HCT116 (cell line): ENCODE measurements around the gene WDR62. TPM values are rescaled to one million over a fixed set of nuclear protein-coding genes. Genes with fewer than 3 reads are reported as not detected.
A peak's percentile ranks its signal among the peaks of the same experiment; 100 is the strongest.

Source experiments
- ATAC-seq: fragments of 200-7000 bp; cut with Tn5 transposase; 2 replicates; pipeline ENCODE4 v1.9.1; 2020; ENCODE audit warnings: mild to moderate bottlenecking, moderate library complexity
- BruUV-seq: library from RNA; stranded (reverse); fragments of 400-500 nt; replicated peaks from 2 replicates; lab custom pipeline; 2021; lab: Mats Ljungman, UMichigan
- CTCF ChIA-PET: fragments of 300-600 bp; sonication (Branson Sonifier 250); formaldehyde crosslinking; loops from one replicate; lab custom pipeline; 2021; ENCODE audit warnings: antibody characterized with exemption; lab: Charles Lee
- POLR2A ChIA-PET: fragments of 300-600, 350-600 bp; sonication (Branson Sonifier 250); formaldehyde crosslinking; loops from one replicate; lab custom pipeline; 2021; ENCODE audit warnings: antibody characterized with exemption; lab: Charles Lee
- RAD21 ChIA-PET, 2 experiments: fragments of 300-600 bp; sonication (Branson Sonifier 250); formaldehyde crosslinking; loops; one replicate each; lab custom pipeline; 2023; ENCODE audit warnings: low total read pairs in 2 of 2; ENCODE audit not compliant: uncharacterized antibody in 2 of 2, unreplicated experiment in 2 of 2, low non-redundant PET in 1 of 2; lab: Charles Lee
- DNase-seq: peaks from one replicate; pipeline ENCODE4 v3.0.0-alpha.2; 2010; ENCODE audit warnings: low read depth, low spot score
- H2AFZ ChIP-seq: fragments of 200-600 bp; shearing (Covaris generic), sonication (generic); 2 replicates; pipeline ENCODE4 v1.6.1; 2017; ENCODE audit warnings: low read depth, mixed run types, mixed read lengths, antibody characterized with exemption, low read length; ENCODE audit not compliant: poor library complexity, severe bottlenecking
- H3K27ac ChIP-seq: 2 replicates; pipeline ENCODE4 v1.5.1; 2012; ENCODE audit warnings: low read depth, low read length
- H3K27me3 ChIP-seq: fragments of 200-600 bp; sonication (generic); 2 replicates; pipeline ENCODE4 v1.6.1; 2016; ENCODE audit warnings: mixed run types, low read length, mixed read lengths; ENCODE audit not compliant: insufficient read depth
- H3K36me3 ChIP-seq, 2 experiments: fragments of 200-500 bp in 1 of 2; fragments of 200-600 bp in 1 of 2; sonication (Bioruptor generic) in 1 of 2; sonication (generic) in 1 of 2; 2 replicates each; pipeline versions ENCODE4 v1.5.1 to v1.6.1; 2014 to 2016; ENCODE audit warnings: low read length in 2 of 2, inconsistent platforms in 1 of 2, mixed read lengths in 1 of 2, mixed run types in 1 of 2; ENCODE audit not compliant: insufficient read depth in 2 of 2, control insufficient read depth in 1 of 2
- H3K4me1 ChIP-seq, 2 experiments: fragments of 200-600 bp in 1 of 2; sonication (generic) in 1 of 2; 2 replicates each; pipeline versions ENCODE4 v1.5.1 to v1.6.1; 2012 to 2017; ENCODE audit warnings: low read length in 2 of 2, inconsistent platforms in 1 of 2, mild to moderate bottlenecking in 1 of 2, mixed read lengths in 1 of 2, mixed run types in 1 of 2, moderate library complexity in 1 of 2; ENCODE audit not compliant: insufficient read depth in 2 of 2, control insufficient read depth in 1 of 2
- H3K4me2 ChIP-seq: fragments of 200-600 bp; sonication (generic); 2 replicates; pipeline ENCODE4 v1.6.1; 2017; ENCODE audit warnings: mixed run types, low read length, mixed read lengths
- H3K4me3 ChIP-seq, 2 experiments: fragments of 200-600 bp in 1 of 2; sonication (generic) in 1 of 2; replicated peaks in 1 of 2; 2 replicates each; pipeline ENCODE4 v1.5.1; 2011 to 2016; ENCODE audit warnings: low read length in 2 of 2, control low read depth in 1 of 2, low read depth in 1 of 2, mild to moderate bottlenecking in 1 of 2, mixed read lengths in 1 of 2, mixed run types in 1 of 2
- H3K79me2 ChIP-seq: fragments of 200-600 bp; sonication (generic); 2 replicates; pipeline ENCODE4 v1.6.1; 2017; ENCODE audit warnings: mild to moderate bottlenecking, mixed run types, low read length, moderate library complexity, mixed read lengths; ENCODE audit not compliant: insufficient read depth
- H3K9ac ChIP-seq: fragments of 200-600 bp; sonication (generic); 2 replicates; pipeline ENCODE4 v1.6.1; 2016; ENCODE audit warnings: low read length, mixed read lengths
- H3K9me2 ChIP-seq: fragments of 200-600 bp; sonication (generic), shearing (Covaris generic); 2 replicates; pipeline ENCODE4 v1.6.1; 2017; ENCODE audit warnings: mixed run types, mild to moderate bottlenecking, moderate library complexity; ENCODE audit not compliant: insufficient read depth
- H3K9me3 ChIP-seq, 2 experiments: fragments of 200-500 bp in 1 of 2; fragments of 200-600 bp in 1 of 2; sonication (Bioruptor generic) in 1 of 2; sonication (generic) in 1 of 2; 2 replicates each; pipeline ENCODE4 v1.6.1; 2014 to 2017; ENCODE audit warnings: low read length in 2 of 2, mixed read lengths in 2 of 2, inconsistent platforms in 1 of 2, low read depth in 1 of 2, mild to moderate bottlenecking in 1 of 2, mixed run types in 1 of 2, moderate library complexity in 1 of 2; ENCODE audit not compliant: control insufficient read depth in 1 of 2, insufficient read depth in 1 of 2
- H4K20me1 ChIP-seq: fragments of 200-600 bp; sonication (generic), shearing (Covaris generic); 2 replicates; pipeline ENCODE4 v1.6.1; 2017; ENCODE audit warnings: mixed run types, mild to moderate bottlenecking, moderate library complexity; ENCODE audit not compliant: insufficient read depth
- ATF3 ChIP-seq: IDR thresholded peaks from 2 replicates; pipeline ENCODE4 v1.6.1; 2012
- CTCF ChIP-seq, 3 experiments: fragments of 200-600 bp in 1 of 3; sonication (generic) in 1 of 3; IDR thresholded peaks in 2 of 3; conservative IDR thresholded peaks in 1 of 3; 2 replicates each; pipeline ENCODE4 v1.5.1; 2012 to 2017; ENCODE audit warnings: low read depth in 2 of 3, low read length in 2 of 3, antibody characterized with exemption in 1 of 3, borderline replicate concordance in 1 of 3, control low read depth in 1 of 3, mild to moderate bottlenecking in 1 of 3, mixed read lengths in 1 of 3, mixed run types in 1 of 3, moderate library complexity in 1 of 3; ENCODE audit not compliant: insufficient read depth in 1 of 3
- intact Hi-C: fragments of 100-400 bp; cut with micrococcal nuclease; formaldehyde crosslinking; loops from 2 replicates; pipeline ENCODE4 v1.10.0; 2022
- total RNA-seq: library from RNA; stranded (reverse); gene quantifications from one replicate; pipeline ENCODE4 v1.2.1, GENCODE V29; 2021; ENCODE audit not compliant: unreplicated experiment

The WDR62 gene
- total RNA-seq, 1 experiment from 2014 or later, result 17.0 TPM

GRCh38 chr19:36113894-36114720 lies 59.4 kb downstream of the WDR62 start:
- CTCF ChIA-PET, result interaction anchor here (2.3 kb wide), 1 partner anchor 13 kb away, joined by 16 read pairs; no protein-coding TSS in a partner anchor

More at GRCh38 chr19:36113894-36114720, 59.4 kb downstream of the WDR62 start:
- no peak for DNase-seq
- TF ChIP-seq ATF3 (no peak), CTCF (IDR thresholded peaks at IDR 0.05 in 2 of 3, conservative IDR thresholded peaks at IDR 0.05 in 1 of 3; ENCODE audit: borderline replicate concordance in 1 of 3, insufficient read depth in 1 of 3, low read depth in 2 of 3, low read length in 2 of 3) (peak in 2 of 3 experiments; percentile 5 to 15; a peak in 2 of 6 replicates)
- Histone ChIP-seq H3K27ac (peak overlapping the region; percentile 92), H4K20me1 (no peaks in the 10 kb centered on the region), H3K4me2 (peak overlapping the region; percentile 95), H3K9me3 (no peaks in the 10 kb centered on the region), H3K79me2 (peaks cover 28% of the 10 kb centered on the region), H3K36me3 (peaks cover 13 to 14% of the 10 kb centered on the region in 2 experiments; a peak in 3 of 4 replicates), H3K4me3 (peak overlapping the region; percentile 82 to 99), H2AFZ (no peak overlapping the region), H3K27me3 (no peaks in the 10 kb centered on the region), H3K9ac (peak overlapping the region; percentile 86), H3K4me1 (peaks cover 7 to 27% of the 10 kb centered on the region in 2 experiments; a peak in 3 of 4 replicates), H3K9me2 (no peaks in the 10 kb centered on the region)
- TSS peak; percentile 66 for BruUV-seq
- peak; percentile 4; the same call in 1 of the 2 replicates for ATAC-seq
- ChIA-PET RAD21 (interaction anchor here in 1 of 2 experiments (1.2 kb wide), 1 partner anchor 54 kb away, joined by 3 read pairs; no protein-coding TSS in a partner anchor), POLR2A (interaction anchor here (0.7 to 1.3 kb wide), 3 partner anchors 14 to 100 kb away, joined by 3 to 19 read pairs (median 6); partner anchors contain the start of genes THAP8, ZNF146 and ZNF565)
- intact Hi-C loops, result loop anchor here (10.0 kb wide), 1 partner anchor 109 kb away; the partner anchor contains the start of gene SYNE4
